ENCODE data around the gene APRT. TPM values are rescaled to one million over a fixed set of nuclear protein-coding genes. Genes with fewer than 3 reads are reported as not detected.
"Not testable (repeated sequence)": the region's sequence is repeated elsewhere in the genome, so short reads cannot be mapped to it uniquely, and the experiment has no call there.

APRT gene
- total and polyA plus RNA-seq, 9 donors = 12.7 to 150 (median 74.1) TPM

GRCh38 chr16:88772871-88773811 is 38.6 kb downstream of the APRT start:
- DNase-seq = peak; percentile 58 to 81 (median 75)
- Histone ChIP-seq H3K36me3 (no peaks in the 10 kb centered on the region), H3K27ac (peak overlapping the region; percentile 21 to 48), H3K9me3 (no peaks in the 10 kb centered on the region), H3K4me1 (ENCODE audit: insufficient read depth) (peaks cover 44% of the 10 kb centered on the region), H3K27me3 (no peaks in the 10 kb centered on the region), H3K4me3 (no peak overlapping the region)
- intact Hi-C loops (cut with DNase I) = no loop called here
- WGBS, 3 donors = 9 to 21% (median 15%) methylated on average over 27 to 29 of the region's 29 CpGs
- TF ChIP-seq, protein P1, sequence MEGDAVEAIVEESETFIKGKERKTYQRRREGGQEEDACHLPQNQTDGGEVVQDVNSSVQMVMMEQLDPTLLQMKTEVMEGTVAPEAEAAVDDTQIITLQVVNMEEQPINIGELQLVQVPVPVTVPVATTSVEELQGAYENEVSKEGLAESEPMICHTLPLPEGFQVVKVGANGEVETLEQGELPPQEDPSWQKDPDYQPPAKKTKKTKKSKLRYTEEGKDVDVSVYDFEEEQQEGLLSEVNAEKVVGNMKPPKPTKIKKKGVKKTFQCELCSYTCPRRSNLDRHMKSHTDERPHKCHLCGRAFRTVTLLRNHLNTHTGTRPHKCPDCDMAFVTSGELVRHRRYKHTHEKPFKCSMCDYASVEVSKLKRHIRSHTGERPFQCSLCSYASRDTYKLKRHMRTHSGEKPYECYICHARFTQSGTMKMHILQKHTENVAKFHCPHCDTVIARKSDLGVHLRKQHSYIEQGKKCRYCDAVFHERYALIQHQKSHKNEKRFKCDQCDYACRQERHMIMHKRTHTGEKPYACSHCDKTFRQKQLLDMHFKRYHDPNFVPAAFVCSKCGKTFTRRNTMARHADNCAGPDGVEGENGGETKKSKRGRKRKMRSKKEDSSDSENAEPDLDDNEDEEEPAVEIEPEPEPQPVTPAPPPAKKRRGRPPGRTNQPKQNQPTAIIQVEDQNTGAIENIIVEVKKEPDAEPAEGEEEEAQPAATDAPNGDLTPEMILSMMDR (IDR thresholded peaks at IDR 0.05) = no peak
- TF ChIP-seq POLR2A (IDR thresholded peaks at IDR 0.05) = no peak
- TF ChIP-seq EP300 (IDR thresholded peaks at IDR 0.05) = no peak

GRCh38 chr16:88771781-88772180 is 39.9 kb downstream of the APRT start:
- DNase-seq; H3K27me3 ChIP-seq; H3K4me3 ChIP-seq; H3K36me3 ChIP-seq; H3K27ac ChIP-seq; intact Hi-C loops (cut with DNase I); H3K9me3 ChIP-seq: not testable (repeated sequence)
- H3K4me1 ChIP-seq (ENCODE audit: insufficient read depth) = peaks cover 52% of the 10 kb centered on the region
- WGBS, 3 donors = 80 to 98% (median 93%) methylated on average over 1 to 17 of the region's 23 CpGs

DNA sequence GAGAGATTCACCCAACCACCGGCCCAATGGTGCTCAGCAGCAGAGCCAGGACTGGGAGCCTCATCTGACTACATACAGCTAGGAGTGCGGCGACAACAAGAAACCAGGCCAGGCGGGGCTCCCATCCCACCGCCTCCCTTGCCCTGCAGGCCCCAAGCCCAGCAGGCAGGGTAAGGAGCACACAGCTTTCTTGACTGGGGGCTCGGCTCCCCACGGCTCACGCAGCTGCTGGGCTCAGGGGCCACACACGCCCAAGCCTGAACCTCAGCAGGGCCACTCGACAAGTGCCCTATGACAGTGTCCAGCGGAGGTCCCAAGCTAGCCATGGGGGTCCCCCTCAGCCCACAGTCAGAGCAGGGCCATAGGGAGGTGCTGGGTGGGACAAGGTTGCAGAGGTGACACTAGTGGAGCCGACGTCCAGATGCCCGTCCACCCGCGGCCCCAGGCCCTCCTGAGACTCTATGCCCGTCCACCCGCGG is 40.4 kb downstream of the APRT start:
- Histone ChIP-seq H3K4me3 (no peak overlapping the region), H3K9me3 (no peaks in the 10 kb centered on the region), H3K4me1 (ENCODE audit: insufficient read depth) (peaks cover 52% of the 10 kb centered on the region), H3K36me3 (no peaks in the 10 kb centered on the region), H3K27me3 (no peaks in the 10 kb centered on the region), H3K27ac (no peak overlapping the region)
- DNase-seq = no peak
- intact Hi-C loops (cut with DNase I) = no loop called here
- TF ChIP-seq EP300 (IDR thresholded peaks at IDR 0.05) = no peak
- TF ChIP-seq POLR2A (IDR thresholded peaks at IDR 0.05) = no peak
- TF ChIP-seq, protein P1 (IDR thresholded peaks at IDR 0.05) = no peak
- 86 to 90% (median 87%) methylated on average over 17 to 19 of the region's 19 CpGs for WGBS, 3 donors

DNA sequence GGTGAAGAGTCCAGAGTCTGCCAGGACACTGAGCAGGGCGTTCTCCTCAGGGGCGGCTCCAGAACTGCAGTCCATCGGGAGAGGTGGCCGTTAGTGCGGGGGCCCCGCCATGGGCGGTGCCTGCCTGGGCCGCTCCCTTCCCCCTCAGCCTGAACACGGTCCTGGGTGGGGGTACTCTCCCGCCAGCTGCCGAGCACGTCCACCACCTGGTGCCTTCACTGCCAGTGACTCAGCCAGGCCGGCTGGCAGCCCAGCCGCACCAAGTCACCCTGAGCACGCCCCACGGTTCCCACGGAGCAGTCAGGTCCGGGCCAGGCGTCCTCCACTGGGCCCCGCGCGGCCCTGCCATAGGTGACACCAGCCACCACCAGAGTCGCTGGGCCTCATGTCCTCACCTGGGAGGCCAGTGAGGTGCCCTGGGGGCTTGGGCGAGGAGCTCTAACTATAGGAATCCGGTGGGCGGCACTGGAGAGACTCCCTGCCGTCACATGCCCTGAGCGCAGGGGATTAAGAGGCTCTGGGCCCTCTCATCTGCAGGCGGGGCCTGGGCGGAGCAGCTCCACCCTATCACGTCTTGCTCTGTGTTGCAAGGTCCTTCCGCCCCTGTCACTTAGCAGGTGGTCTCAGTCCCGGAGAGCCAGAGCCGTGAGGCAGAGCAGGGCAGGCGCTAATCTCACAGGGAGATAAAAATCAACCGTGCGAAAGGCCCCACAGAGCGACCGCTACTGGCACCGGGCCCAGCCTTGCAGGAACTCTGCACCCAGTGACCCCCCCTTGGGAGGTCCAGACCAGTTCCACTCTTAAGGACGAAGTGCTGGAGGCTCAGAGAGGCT is 41.1 kb downstream of the APRT start:
- no peaks in the 10 kb centered on the region for H3K36me3 ChIP-seq

More for the DNA sequence above, 41.1 kb downstream of the APRT start:
- 56 to 70% (median 60%) methylated on average over 41 of the region's 41 CpGs for WGBS, 3 donors
- no peak for DNase-seq
- intact Hi-C loops (cut with DNase I) = no loop called here
- H3K27ac ChIP-seq = no peak overlapping the region
- no peaks in the 10 kb centered on the region for H3K27me3 ChIP-seq
- H3K9me3 ChIP-seq = no peaks in the 10 kb centered on the region
- TF ChIP-seq, protein P1 (IDR thresholded peaks at IDR 0.05) = no peak
- TF ChIP-seq EP300 (IDR thresholded peaks at IDR 0.05) (no peak), POLR2A (IDR thresholded peaks at IDR 0.05) (no peak)
- peaks cover 52% of the 10 kb centered on the region for H3K4me1 ChIP-seq (ENCODE audit: insufficient read depth)
- H3K4me3 ChIP-seq = peak overlapping the region; percentile 5
